ENCODE results near the gene RAB8B. TPM values are rescaled to one million over a fixed set of nuclear protein-coding genes. Genes with fewer than 3 reads are reported as not detected.

The RAB8B gene
- total RNA-seq, 1 experiment from 2014 or later = 17.6 TPM

- no peaks in the 10 kb centered on the region for H3K9me3 ChIP-seq (ENCODE audit: control insufficient read depth, insufficient read depth, low read depth, low read length)
- no peaks in the 10 kb centered on the region for H3K27me3 ChIP-seq (ENCODE audit: control insufficient read depth, insufficient read depth, low read length)
- no TSS peak for BruUV-seq (replicated peaks)
- no peaks in the 10 kb centered on the region for H3K4me1 ChIP-seq (ENCODE audit: control insufficient read depth, insufficient read depth, low read length)
- CTCF ChIA-PET = no interaction called here
- ATAC-seq = no peak
- H3K27ac ChIP-seq (ENCODE audit: low read length) = no peak overlapping the region
- no peak for DNase-seq (ENCODE audit: low read depth, low spot score)
- POLR2A ChIA-PET = no interaction called here
- TF ChIP-seq, protein P1, sequence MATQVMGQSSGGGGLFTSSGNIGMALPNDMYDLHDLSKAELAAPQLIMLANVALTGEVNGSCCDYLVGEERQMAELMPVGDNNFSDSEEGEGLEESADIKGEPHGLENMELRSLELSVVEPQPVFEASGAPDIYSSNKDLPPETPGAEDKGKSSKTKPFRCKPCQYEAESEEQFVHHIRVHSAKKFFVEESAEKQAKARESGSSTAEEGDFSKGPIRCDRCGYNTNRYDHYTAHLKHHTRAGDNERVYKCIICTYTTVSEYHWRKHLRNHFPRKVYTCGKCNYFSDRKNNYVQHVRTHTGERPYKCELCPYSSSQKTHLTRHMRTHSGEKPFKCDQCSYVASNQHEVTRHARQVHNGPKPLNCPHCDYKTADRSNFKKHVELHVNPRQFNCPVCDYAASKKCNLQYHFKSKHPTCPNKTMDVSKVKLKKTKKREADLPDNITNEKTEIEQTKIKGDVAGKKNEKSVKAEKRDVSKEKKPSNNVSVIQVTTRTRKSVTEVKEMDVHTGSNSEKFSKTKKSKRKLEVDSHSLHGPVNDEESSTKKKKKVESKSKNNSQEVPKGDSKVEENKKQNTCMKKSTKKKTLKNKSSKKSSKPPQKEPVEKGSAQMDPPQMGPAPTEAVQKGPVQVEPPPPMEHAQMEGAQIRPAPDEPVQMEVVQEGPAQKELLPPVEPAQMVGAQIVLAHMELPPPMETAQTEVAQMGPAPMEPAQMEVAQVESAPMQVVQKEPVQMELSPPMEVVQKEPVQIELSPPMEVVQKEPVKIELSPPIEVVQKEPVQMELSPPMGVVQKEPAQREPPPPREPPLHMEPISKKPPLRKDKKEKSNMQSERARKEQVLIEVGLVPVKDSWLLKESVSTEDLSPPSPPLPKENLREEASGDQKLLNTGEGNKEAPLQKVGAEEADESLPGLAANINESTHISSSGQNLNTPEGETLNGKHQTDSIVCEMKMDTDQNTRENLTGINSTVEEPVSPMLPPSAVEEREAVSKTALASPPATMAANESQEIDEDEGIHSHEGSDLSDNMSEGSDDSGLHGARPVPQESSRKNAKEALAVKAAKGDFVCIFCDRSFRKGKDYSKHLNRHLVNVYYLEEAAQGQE (IDR thresholded peaks at IDR 0.05; ENCODE audit: insufficient read depth in 1 of 2, low read depth in 2 of 2, low read length in 1 of 2) = no peak
- no peak for TF ChIP-seq CTCF (IDR thresholded peaks at IDR 0.05)
- no peak for TF ChIP-seq SIN3A (IDR thresholded peaks at IDR 0.05; ENCODE audit: borderline replicate concordance, insufficient read depth, low read depth, low read length)
- no peak for TF ChIP-seq TCF7L2 (IDR thresholded peaks at IDR 0.05; ENCODE audit: low read depth, low read length)
- TF ChIP-seq POLR2AphosphoS5 (IDR thresholded peaks at IDR 0.05; ENCODE audit: low read depth, low read length) = no peak
- H3K36me3 ChIP-seq (ENCODE audit: control insufficient read depth, insufficient read depth, low read length) = no peaks in the 10 kb centered on the region; the same call in 1 of the 2 replicates
- in situ Hi-C loops (cut with HindIII; ENCODE audit: low pct_unique_long_range_greater_than_20kb, low sequenced_read_pairs) (no loop called here), intact Hi-C loops (cut with micrococcal nuclease; ENCODE audit: unreplicated experiment) (no loop called here)
- no peak overlapping the region for H3K4me3 ChIP-seq (ENCODE audit: low read depth in 2 of 2, low read length in 2 of 2)
Measured at GRCh38 chr15:63263519-63263918, 74.1 kb downstream of the RAB8B start.

DNA sequence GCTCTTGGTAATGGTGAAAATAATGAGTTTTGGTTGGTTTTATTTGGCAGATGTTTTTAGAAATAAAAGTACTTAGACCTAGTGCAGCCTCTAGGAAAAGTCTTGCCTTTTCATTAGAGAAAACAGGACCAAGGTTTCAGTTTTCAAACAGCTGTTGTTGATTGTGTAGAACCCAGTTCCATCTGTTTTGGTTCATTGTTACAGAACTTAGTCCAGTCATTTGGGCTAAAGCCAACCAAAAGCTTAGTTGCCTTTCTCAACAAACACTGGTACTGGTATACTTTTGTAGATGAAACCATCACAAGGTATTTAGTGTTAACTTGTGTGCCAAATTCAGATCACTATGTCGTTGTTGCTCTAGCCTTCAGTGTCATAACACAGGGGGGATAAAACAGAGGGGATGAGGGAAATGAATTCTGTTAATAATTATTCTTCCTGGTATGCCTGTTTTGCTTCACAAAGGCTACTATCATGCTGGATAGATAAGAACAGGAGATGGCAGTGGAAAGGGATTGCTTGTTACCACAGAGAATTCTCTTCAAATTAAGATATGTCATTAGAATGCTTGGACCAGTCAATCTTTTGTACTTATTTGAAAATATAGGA lies 75.4 kb downstream of the RAB8B start:
- DNase-seq (ENCODE audit: low read depth, low spot score) (no peak), ATAC-seq (no peak)
- ChIA-PET POLR2A (no interaction called here), CTCF (no interaction called here)
- no peak overlapping the region for H3K4me3 ChIP-seq (ENCODE audit: low read depth in 2 of 2, low read length in 2 of 2)
- H3K27me3 ChIP-seq (ENCODE audit: control insufficient read depth, insufficient read depth, low read length) = no peaks in the 10 kb centered on the region
- no peaks in the 10 kb centered on the region; the same call in 1 of the 2 replicates for H3K36me3 ChIP-seq (ENCODE audit: control insufficient read depth, insufficient read depth, low read length)
- in situ Hi-C loops (cut with HindIII; ENCODE audit: low pct_unique_long_range_greater_than_20kb, low sequenced_read_pairs) (no loop called here), intact Hi-C loops (cut with micrococcal nuclease; ENCODE audit: unreplicated experiment) (no loop called here)
- no TSS peak for BruUV-seq (replicated peaks)
- no peaks in the 10 kb centered on the region for H3K9me3 ChIP-seq (ENCODE audit: control insufficient read depth, insufficient read depth, low read depth, low read length)
- H3K4me1 ChIP-seq (ENCODE audit: control insufficient read depth, insufficient read depth, low read length) = no peaks in the 10 kb centered on the region
- TF ChIP-seq SIN3A (IDR thresholded peaks at IDR 0.05; ENCODE audit: borderline replicate concordance, insufficient read depth, low read depth, low read length) (no peak), POLR2AphosphoS5 (IDR thresholded peaks at IDR 0.05; ENCODE audit: low read depth, low read length) (no peak), CTCF (IDR thresholded peaks at IDR 0.05) (no peak), TCF7L2 (IDR thresholded peaks at IDR 0.05; ENCODE audit: low read depth, low read length) (no peak)
- TF ChIP-seq, protein P1 (IDR thresholded peaks at IDR 0.05; ENCODE audit: insufficient read depth in 1 of 2, low read depth in 2 of 2, low read length in 1 of 2) = no peak
- H3K27ac ChIP-seq (ENCODE audit: low read length) = no peak overlapping the region
